GM20000 (cell line): ENCODE measurements around the gene CCDC106.

Experiments
- DNase-seq: peaks from one replicate; pipeline ENCODE4 v3.0.0; 2012; ENCODE audit warnings: low spot score
- TF ChIP-seq, protein P1 (sequence below): IDR thresholded peaks from 2 replicates; pipeline ENCODE4 v1.5.1; 2012; ENCODE audit warnings: mild to moderate bottlenecking, control low read depth; ENCODE audit errors: extremely low read depth, missing control alignments

The CCDC106 gene

GRCh38 chr19:55620410-55621204 lies 27.4 kb upstream of the CCDC106 start:
- DNase-seq, result no peak

GRCh38 chr19:55621205-55621672 lies 26.8 kb upstream of the CCDC106 start:
- DNase-seq, result no peak
- TF ChIP-seq, protein P1, sequence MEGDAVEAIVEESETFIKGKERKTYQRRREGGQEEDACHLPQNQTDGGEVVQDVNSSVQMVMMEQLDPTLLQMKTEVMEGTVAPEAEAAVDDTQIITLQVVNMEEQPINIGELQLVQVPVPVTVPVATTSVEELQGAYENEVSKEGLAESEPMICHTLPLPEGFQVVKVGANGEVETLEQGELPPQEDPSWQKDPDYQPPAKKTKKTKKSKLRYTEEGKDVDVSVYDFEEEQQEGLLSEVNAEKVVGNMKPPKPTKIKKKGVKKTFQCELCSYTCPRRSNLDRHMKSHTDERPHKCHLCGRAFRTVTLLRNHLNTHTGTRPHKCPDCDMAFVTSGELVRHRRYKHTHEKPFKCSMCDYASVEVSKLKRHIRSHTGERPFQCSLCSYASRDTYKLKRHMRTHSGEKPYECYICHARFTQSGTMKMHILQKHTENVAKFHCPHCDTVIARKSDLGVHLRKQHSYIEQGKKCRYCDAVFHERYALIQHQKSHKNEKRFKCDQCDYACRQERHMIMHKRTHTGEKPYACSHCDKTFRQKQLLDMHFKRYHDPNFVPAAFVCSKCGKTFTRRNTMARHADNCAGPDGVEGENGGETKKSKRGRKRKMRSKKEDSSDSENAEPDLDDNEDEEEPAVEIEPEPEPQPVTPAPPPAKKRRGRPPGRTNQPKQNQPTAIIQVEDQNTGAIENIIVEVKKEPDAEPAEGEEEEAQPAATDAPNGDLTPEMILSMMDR, result no peak

More at GRCh38 chr19:55620410-55621204, 27.4 kb upstream of the CCDC106 start:
- TF ChIP-seq, protein P1, result no peak

DNA sequence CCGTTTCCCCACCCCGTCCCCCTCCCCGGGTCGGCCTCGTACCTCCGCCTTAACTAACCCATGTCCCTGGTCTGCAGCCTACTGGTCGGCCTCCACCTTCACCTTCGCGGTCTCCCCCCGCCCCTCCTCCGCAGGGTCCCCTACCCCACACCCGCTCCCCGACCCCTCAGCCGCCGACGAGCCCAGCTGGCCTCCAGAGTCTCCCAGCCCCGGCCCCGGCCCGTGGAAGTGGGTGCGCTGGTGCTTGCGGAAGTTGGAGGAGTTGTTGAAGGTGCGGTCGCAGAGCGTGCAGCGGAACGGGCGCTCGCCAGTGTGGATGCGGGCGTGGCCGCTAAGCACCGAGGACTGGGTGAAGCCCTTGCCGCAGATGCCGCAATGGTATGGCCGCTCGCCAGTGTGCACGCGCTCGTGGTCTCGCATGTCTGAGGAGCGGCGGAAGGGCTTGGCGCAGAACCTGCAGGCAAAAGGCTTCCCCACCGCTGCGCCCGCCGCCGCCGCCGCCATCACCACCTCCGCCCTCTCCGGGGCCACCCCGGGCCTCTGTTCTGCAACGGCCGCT lies 26.3 kb upstream of the CCDC106 start:
- DNase-seq, result no peak
- TF ChIP-seq, protein P1, result no peak

GRCh38 chr19:55622242-55622969 lies 25.6 kb upstream of the CCDC106 start:
- DNase-seq, result peak; percentile 33
- TF ChIP-seq, protein P1, result no peak

DNA sequence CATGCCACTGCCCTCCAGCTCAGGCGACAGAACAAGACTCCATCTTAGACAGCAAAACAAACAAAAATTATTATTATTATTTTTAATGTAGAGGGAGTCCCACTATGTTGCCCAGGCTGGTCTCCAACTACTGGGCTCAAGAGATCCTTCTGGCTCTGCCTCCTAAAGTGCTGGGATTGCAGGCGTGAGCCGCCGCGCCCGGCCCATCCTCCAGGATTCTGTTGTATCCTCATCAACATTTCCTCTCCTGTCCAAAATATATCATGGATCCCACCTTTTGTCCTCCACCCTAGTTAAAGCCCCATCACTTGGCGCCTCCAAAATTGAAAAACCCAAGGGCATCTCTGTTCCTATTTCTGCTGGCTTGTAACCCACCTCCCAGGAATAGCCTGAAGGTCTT lies 24.9 kb upstream of the CCDC106 start:
- no peak for DNase-seq
- TF ChIP-seq, protein P1, result no peak

DNA sequence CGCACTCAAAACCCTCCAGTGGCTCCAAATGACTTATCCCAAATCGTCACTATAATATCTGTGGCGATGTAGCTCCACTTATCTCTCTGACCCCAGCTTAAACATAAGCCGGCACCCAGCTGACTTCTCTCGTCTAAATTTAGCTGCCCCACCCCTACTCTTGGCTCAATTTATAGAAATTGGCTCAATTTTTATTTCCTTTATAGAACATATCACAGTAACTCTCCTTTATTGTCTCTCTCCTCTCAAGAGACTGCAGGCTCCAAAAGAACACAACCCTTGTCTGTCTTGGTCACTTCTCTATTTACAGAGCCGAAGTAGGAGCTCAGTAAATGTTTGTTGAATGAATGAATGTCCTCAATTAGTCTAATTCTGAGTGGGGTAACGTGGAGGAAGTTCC lies 24.5 kb upstream of the CCDC106 start:
- DNase-seq, result no peak
- TF ChIP-seq, protein P1, result no peak
